ENCODE data around the gene PRG2.

- TF ChIP-seq PATZ1 (CRISPR knock-in tag; IDR thresholded peaks at IDR 0.05; ENCODE audit: borderline replicate concordance) (no peak), ZNF565 (CRISPR knock-in tag; conservative IDR thresholded peaks at IDR 0.05; ENCODE audit: low read depth) (no peak), PPARA (CRISPR knock-in tag; IDR thresholded peaks at IDR 0.05; ENCODE audit: borderline replicate concordance) (no peak), BACH2 (CRISPR knock-in tag; IDR thresholded peaks at IDR 0.05; ENCODE audit: borderline replicate concordance) (no peak), TSHZ2 (CRISPR knock-in tag; IDR thresholded peaks at IDR 0.05) (no peak), CREB5 (CRISPR knock-in tag; IDR thresholded peaks at IDR 0.05; ENCODE audit: low read depth) (no peak), CSRNP3 (CRISPR knock-in tag; IDR thresholded peaks at IDR 0.05) (no peak), CSDC2 (CRISPR knock-in tag; IDR thresholded peaks at IDR 0.05) (no peak), ZNF8 (CRISPR knock-in tag; IDR thresholded peaks at IDR 0.05) (no peak), ZC3H10 (CRISPR knock-in tag; IDR thresholded peaks at IDR 0.05) (no peak)
Observed at GRCh38 chr11:57374966-57375365, 15.5 kb downstream of the PRG2 start.
